Mucosa of descending colon (tissue), 3 donors: ENCODE data around the gene MACROD1. TPM values are rescaled to one million over a fixed set of nuclear protein-coding genes. Genes with fewer than 3 reads are reported as not detected.

ENCODE experiments used
- ATAC-seq: fragments of 200-7000 bp; cut with Tn5 transposase; one replicate; pipeline ENCODE4 v1.9.1; 2020; ENCODE audit warnings: mild to moderate bottlenecking, moderate library complexity
- DNase-seq, 3 donors: peaks; one replicate each; pipeline ENCODE4 v3.0.0-alpha.2; 2020
- H3K36me3 ChIP-seq: fragments of 200-600 bp; one replicate; pipeline ENCODE4 v1.8.0; 2021; ENCODE audit warnings: low read depth, mild to moderate bottlenecking
- H3K4me1 ChIP-seq: fragments of 200-600 bp; one replicate; pipeline ENCODE4 v1.8.0; 2021; ENCODE audit warnings: low read depth, mild to moderate bottlenecking
- H3K4me3 ChIP-seq: fragments of 200-600 bp; one replicate; pipeline ENCODE4 v1.8.0; 2021; ENCODE audit warnings: mild to moderate bottlenecking
- H3K9me3 ChIP-seq: fragments of 200-600 bp; one replicate; pipeline ENCODE4 v1.8.0; 2021; ENCODE audit warnings: mild to moderate bottlenecking
- intact Hi-C, 2 donors: fragments of 100-400 bp; cut with DNase I in 1 of 2; cut with micrococcal nuclease in 1 of 2; formaldehyde crosslinking; loops; one replicate each; pipeline versions ENCODE4 v1.11.0 to v1.11.1; 2022; cut with DNase I, micrococcal nuclease
- total RNA-seq, 3 donors: library from RNA; stranded (reverse); fragmentation: NEBNext Ultra II Directional in 2 of 3; extraction: Animal tissue kit (Norgen Biotek cat#: 25700) in 2 of 3; gene quantifications; one replicate each; pipeline versions ENCODE4 v1.2.1 to v1.2.4, GENCODE V29; 2021 to 2023
- TF ChIP-seq, protein P1 (sequence below): fragments of 200-600 bp; IDR thresholded peaks from one replicate; pipeline ENCODE4 v1.8.0; 2022; ENCODE audit warnings: antibody characterized with exemption, mild to moderate bottlenecking
- donor health status: DM: no; HTN: no; CAD: no; lungs with moderate emphysema.
- donor health status: DM: no; HTN: no; CAD: no.
- donor health status: DM: no; HTN: yes; CAD: no.

The MACROD1 gene
- total RNA-seq, 3 donors from 2014 or later: 26.7 to 38.7 (median 38.1) TPM

DNA sequence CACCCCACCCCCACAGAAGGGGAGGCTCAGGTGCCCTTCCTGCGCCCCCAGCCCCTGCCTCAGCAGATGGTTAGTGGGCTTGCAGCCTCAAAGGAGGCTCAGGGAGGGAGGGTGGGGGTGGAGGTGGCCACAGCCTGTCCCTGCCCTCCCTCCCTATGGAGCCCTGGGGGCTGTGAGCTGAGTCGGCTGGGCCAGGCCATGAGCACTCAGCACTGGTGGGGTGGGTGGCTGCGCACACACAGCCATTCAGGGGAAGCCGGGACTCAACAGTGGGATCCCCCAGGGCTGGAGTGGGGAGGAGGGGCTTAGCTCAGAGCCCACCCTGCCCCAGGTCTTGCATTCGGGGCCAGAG is 80.0 kb downstream of the MACROD1 start:
- no peaks in the 10 kb centered on the region for H3K36me3 ChIP-seq
- H3K9me3 ChIP-seq: no peaks in the 10 kb centered on the region
- peaks cover 4% of the 10 kb centered on the region for H3K4me1 ChIP-seq
- DNase-seq (no peak), ATAC-seq (no peak)
- no peak overlapping the region for H3K4me3 ChIP-seq
- TF ChIP-seq, protein P1, sequence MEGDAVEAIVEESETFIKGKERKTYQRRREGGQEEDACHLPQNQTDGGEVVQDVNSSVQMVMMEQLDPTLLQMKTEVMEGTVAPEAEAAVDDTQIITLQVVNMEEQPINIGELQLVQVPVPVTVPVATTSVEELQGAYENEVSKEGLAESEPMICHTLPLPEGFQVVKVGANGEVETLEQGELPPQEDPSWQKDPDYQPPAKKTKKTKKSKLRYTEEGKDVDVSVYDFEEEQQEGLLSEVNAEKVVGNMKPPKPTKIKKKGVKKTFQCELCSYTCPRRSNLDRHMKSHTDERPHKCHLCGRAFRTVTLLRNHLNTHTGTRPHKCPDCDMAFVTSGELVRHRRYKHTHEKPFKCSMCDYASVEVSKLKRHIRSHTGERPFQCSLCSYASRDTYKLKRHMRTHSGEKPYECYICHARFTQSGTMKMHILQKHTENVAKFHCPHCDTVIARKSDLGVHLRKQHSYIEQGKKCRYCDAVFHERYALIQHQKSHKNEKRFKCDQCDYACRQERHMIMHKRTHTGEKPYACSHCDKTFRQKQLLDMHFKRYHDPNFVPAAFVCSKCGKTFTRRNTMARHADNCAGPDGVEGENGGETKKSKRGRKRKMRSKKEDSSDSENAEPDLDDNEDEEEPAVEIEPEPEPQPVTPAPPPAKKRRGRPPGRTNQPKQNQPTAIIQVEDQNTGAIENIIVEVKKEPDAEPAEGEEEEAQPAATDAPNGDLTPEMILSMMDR: no peak
- intact Hi-C loops: no loop called here

DNA sequence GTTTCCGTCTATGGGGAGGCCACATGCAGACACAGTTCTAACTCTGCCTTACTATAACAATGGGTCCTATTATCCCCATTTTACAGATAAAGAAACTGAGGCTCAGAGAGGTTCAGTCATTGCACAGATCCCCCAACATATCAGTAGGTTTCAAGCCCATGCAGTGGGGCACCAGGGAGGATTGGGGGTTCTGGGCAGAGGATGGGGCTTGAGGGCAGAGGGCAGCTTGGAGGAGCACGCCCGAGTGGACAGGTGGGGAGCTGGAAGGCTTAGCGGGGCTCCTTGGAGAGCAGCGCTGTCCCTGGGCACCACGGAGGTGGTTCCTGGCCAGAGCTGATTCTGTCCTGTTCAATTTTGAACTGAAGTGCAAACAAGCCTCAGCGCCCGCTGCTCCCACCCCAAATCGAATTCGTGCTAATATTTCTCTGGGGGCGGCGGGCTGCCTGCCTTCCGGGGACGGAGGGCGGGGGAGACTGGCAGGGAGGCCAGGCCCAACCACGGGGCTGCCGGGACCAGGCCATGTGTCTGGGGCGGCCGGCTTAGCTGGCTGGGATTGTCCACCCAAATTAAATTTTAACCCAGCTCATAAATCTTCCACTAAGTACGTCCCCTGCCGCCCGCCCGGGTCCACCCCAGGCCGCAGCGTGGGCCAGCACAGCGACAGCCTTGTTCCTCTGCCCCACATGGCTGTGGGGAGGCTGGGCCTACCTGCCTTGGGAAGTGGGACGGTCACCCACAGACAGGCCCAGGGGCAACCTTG is 80.8 kb downstream of the MACROD1 start:
- Histone ChIP-seq H3K4me3 (no peak overlapping the region), H3K36me3 (no peaks in the 10 kb centered on the region), H3K4me1 (peaks cover 4% of the 10 kb centered on the region)

DNA sequence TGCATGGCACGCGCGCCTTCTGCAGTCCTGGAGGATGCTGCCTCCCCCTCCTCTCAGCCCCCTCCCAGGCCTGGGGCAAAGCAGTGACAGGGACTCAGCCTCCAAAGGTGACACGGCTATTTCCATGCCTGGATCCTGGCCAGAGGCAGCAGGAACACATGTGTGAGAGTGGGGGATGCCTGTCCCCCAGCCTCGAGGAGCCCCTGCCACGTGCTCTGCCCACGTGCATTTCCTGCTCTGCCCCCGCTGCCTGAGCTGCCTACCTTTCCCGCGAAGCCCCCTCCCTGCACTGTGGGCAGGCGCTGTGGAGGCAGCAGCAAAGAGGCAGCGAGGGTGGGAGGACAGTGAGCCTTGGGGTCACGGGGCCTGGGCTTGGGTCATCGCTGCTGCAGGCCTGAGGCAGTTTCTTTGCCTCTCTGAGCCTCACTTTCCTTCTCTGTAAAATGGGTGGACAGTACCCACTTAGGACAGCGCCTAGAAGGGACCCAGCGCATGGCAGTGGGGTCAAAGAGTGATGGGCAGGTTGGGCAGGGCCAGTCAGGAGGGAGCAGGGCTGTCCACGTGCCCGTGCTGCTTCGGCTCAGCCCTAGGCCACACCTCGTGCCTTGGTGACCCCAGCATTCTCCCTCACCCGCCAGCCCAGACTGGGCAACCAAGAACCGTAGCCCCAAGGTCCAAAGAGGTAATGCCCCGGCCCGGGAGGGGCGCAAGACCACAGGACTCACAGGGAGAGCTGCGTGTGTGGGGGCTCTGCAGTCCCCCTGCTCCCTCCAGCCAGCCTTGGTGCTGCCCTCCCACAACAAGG is 81.6 kb downstream of the MACROD1 start:
- ATAC-seq: no peak
- TF ChIP-seq, protein P1: no peak
- intact Hi-C loops: no loop called here

More for the DNA sequence above, 80.8 kb downstream of the MACROD1 start:
- peak; percentile 75 for ATAC-seq
- H3K9me3 ChIP-seq: no peaks in the 10 kb centered on the region
- DNase-seq: peak in 2 of 3 donors; percentile 9 to 64
- intact Hi-C loops: no loop called here
- TF ChIP-seq, protein P1: no peak

DNA sequence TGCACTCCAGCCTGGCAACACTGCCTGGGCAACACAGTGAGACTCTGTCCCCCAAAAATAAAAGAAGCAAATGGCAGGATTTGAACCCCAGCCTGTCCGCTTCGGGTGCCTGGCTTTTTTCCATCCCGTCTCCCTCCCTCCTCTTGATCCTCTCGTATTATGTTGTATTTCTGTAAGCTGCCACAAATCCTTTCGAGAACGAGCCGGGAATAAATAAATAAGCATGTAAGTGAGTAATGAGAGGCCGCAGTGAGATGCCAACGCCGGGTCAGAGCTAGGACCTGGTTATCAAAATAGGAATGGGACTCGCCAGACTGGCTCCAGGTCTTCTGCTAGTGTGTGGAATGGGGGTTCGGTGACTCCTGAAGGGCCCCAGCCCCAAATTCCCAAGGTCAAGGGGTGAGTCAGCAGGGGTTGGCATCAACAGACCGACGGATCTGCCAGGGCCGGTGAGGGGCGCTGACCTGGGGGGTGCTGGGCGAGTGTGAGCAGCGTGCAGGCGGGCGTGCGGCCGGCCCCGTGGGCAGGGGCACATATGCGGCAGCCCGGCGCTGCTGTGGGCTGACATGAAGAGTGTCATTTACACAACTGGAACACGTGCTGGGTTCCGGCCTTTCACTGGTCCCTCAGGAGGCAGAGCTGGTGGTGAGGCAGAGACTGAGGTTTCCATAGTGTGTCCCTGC is 82.4 kb downstream of the MACROD1 start:
- TF ChIP-seq, protein P1: no peak
- DNase-seq (no peak), ATAC-seq (no peak)
- Histone ChIP-seq H3K4me3 (no peak overlapping the region), H3K36me3 (no peaks in the 10 kb centered on the region), H3K4me1 (no peaks in the 10 kb centered on the region), H3K9me3 (no peaks in the 10 kb centered on the region)
- intact Hi-C loops: no loop called here

More for the DNA sequence above, 81.6 kb downstream of the MACROD1 start:
- Histone ChIP-seq H3K4me1 (peaks cover 4% of the 10 kb centered on the region), H3K4me3 (no peak overlapping the region), H3K36me3 (no peaks in the 10 kb centered on the region), H3K9me3 (no peaks in the 10 kb centered on the region)
- no peak for DNase-seq

DNA sequence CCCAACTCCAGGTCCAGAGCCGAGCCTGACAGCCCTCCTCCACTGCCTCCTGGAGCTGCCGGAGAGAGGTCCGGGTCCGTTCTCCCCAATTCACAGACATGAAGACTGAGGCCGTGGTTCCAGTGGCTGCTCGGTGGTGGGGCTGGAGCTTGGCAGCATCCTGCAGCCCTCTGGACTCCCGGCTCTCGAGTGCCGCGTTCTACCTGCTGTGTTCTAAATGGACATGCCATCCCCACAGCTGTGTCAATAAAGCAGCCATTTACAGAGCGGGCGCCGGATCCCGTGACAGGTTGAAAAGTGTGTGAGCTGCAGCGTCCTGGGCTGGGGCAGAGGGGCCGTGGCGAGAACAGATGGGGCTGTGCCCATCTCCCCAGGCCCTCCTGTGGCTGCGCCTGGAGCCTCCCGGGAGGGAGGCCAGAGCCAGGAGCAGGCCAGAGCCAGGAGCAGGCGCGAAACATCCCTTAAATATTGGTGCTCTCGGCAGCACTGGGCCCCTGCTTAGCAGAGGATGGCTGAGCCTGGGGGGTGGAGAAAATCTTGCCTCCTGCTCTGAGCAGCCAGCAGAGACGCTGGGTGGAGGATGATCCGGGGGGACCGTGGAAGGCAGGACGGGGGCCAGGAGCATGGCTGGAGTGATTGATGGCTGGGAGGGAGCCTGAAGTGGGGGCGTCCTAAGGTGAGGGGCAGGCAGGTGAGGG is 84.0 kb downstream of the MACROD1 start:
- DNase-seq: no peak
- no peak for ATAC-seq
- H3K36me3 ChIP-seq: no peaks in the 10 kb centered on the region
- intact Hi-C loops: no loop called here
- TF ChIP-seq, protein P1: no peak
- no peaks in the 10 kb centered on the region for H3K4me1 ChIP-seq
- H3K9me3 ChIP-seq: no peaks in the 10 kb centered on the region
- H3K4me3 ChIP-seq: no peak overlapping the region
